ENCODE data around the gene LPP.

GRCh38 chr3:188604651-188605050, 450.7 kb downstream of the LPP start:
- TF ChIP-seq, protein P1, sequence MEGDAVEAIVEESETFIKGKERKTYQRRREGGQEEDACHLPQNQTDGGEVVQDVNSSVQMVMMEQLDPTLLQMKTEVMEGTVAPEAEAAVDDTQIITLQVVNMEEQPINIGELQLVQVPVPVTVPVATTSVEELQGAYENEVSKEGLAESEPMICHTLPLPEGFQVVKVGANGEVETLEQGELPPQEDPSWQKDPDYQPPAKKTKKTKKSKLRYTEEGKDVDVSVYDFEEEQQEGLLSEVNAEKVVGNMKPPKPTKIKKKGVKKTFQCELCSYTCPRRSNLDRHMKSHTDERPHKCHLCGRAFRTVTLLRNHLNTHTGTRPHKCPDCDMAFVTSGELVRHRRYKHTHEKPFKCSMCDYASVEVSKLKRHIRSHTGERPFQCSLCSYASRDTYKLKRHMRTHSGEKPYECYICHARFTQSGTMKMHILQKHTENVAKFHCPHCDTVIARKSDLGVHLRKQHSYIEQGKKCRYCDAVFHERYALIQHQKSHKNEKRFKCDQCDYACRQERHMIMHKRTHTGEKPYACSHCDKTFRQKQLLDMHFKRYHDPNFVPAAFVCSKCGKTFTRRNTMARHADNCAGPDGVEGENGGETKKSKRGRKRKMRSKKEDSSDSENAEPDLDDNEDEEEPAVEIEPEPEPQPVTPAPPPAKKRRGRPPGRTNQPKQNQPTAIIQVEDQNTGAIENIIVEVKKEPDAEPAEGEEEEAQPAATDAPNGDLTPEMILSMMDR (IDR thresholded peaks at IDR 0.05) = no peak
- TF ChIP-seq EP300 (IDR thresholded peaks at IDR 0.05) = no peak
- TF ChIP-seq POLR2A (IDR thresholded peaks at IDR 0.05) = no peak

Measured in ovary (tissue), 3 donors.